ENCODE data around the gene FARP1.
"Not testable (repeated sequence)": the region's sequence is repeated elsewhere in the genome, so short reads cannot be mapped to it uniquely, and the experiment has no call there.

FARP1 gene

DNA sequence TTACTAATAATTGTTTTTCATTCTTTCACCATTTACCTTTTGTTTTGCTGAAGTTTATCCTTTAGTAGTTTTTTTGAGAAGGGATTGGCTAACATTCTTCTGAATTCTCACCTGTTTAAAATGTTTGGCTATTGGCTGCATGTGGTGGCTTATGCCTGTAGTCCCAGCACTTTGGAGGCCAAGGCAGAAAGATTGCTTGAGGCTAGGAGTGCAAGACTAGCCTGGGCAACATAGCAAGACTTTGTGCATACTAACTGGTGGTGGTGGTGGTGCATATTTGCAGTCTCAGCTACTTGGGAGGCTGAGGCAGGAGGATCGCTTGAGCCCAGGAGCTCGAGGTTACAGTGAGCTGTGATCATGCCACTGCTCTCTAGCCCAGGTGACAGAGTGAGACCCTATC is 61.7 kb downstream of the FARP1 start:
- DNase-seq, result no peak

- DNase-seq, result peak; percentile 96
Measured at GRCh38 chr13:98206946-98207345, 64.1 kb downstream of the FARP1 start.

GRCh38 chr13:98207416-98207815 is 64.5 kb downstream of the FARP1 start:
- no peak for DNase-seq

GRCh38 chr13:98208606-98209005 is 65.7 kb downstream of the FARP1 start:
- no peak for DNase-seq

DNA sequence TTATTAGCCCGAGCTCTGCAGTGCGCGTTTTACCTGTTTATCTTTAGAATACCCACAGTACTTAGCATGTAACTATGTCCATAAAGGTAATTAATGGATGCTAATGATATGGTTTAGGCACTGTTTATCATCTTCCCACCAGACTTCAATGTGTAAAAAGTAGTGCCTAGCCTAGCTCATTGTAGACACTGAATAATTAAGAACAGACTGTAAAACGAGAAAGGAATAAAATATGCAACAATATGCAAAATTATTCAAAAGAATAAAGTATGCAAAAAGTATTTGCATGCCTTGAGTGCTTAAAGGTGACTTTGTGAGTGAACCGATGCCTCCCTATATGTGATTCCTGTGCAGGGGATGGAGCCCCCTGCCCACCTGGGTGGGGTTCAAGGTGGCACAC is 69.9 kb downstream of the FARP1 start:
- DNase-seq, result no peak

DNA sequence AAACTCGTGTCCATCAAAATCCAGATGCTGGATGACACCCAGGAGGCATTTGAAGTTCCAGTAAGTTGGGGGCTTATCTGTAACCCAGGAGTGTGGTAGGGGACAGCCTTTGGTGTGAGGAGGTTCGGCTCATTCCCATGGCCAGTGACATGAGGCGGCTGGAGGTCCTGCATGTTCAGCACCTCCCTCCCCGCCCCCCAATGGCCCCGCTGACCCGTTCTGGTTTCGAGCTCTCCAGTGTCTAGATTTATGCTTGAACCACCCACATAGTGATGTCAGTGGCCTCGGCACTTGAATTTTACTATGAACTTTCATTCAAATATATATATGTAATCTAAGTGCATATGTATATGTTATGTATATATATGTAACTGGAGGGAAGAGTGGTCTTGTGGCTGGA is 70.5 kb downstream of the FARP1 start:
- no peak for DNase-seq

DNA sequence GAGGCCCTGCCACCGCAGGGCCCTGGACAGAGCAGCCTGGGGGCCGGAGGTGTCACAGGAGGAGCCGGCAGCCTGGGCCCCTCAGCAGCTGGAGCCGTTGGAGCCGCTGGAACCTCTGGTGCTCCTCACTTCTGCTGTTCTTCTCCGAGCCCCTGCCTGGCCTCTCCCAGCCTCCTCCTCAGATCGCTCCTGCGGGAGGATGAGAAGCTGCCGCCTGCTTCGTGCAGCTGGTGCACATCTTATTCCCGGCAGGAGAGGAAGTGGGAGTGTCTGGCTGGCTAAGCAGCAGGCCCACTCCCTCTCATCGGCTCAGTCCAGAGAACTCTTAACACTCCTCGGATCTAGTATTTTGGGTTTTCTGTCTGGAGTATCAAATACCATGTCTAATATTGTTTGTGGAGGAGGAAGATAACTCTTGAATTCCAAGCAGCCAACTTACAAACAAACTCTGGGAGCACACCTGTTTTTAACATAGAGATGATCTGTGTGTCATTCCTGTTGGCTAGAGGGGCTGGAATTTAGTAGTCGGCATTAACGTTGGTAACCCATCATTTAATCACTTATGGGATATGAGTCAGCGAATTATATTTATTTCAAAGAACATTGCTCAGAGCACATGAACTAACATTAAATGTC is 71.2 kb downstream of the FARP1 start:
- peak; percentile 75 for DNase-seq

DNA sequence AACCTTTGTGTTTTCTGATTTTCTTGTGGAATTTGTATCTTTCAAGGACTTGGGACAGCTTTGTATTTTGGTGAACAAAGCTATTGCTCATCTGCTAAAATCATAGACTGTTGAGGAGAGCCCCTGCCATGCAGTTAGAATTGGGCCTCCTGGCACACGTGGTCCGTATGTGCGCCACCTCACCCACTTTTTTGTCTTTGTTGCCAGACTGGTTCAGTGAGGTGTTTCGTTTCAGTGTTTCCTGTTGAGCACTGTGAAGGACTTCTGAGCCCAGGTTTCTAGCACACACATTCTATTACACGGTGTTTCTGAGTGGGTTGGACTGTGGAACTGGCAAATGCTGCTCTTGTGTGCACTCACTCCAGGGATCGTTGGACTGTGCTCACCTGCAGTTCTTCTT is 71.8 kb downstream of the FARP1 start:
- DNase-seq, result no peak

- no peak for DNase-seq
Measured at GRCh38 chr13:98215508-98215907, 72.6 kb downstream of the FARP1 start.

GRCh38 chr13:98216135-98216565 is 73.3 kb downstream of the FARP1 start:
- peak; percentile 84 for DNase-seq

DNA sequence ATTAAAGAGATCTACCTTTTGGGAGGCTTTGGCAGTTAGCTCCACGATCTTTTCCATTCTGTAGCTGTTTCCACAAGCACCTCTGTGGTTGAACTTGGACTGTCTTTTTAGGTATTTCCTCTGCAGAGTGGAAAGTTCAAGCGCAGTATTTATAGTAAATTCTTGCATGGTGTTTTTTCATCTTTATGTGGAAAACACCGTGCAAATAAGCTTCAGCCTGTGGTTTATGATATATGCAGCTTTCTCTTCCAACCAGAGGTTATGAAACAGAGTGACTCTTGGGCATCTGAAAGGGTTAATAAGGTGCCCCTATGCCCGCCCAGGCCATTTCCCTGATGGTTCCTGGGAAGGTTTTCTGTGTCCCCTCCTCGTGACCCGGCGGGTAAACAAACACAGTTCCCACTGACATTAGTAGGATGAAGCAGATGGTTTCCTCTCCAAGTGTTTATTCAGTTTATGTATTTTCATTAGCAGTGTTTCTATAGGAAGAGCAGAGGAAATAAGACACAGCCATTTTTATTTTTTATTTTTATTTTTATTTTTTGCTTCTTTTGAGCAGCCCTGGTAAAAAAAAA is 73.9 kb downstream of the FARP1 start:
- no peak for DNase-seq

- DNase-seq, result no peak
Measured at GRCh38 chr13:98217597-98217996, 74.7 kb downstream of the FARP1 start.

- DNase-seq, result no peak
Measured at GRCh38 chr13:98219685-98220084, 76.8 kb downstream of the FARP1 start.

GRCh38 chr13:98220271-98220791 is 77.4 kb downstream of the FARP1 start:
- no peak for DNase-seq

- peak; percentile 75 for DNase-seq
Measured at GRCh38 chr13:98221234-98221633, 78.3 kb downstream of the FARP1 start.

DNA sequence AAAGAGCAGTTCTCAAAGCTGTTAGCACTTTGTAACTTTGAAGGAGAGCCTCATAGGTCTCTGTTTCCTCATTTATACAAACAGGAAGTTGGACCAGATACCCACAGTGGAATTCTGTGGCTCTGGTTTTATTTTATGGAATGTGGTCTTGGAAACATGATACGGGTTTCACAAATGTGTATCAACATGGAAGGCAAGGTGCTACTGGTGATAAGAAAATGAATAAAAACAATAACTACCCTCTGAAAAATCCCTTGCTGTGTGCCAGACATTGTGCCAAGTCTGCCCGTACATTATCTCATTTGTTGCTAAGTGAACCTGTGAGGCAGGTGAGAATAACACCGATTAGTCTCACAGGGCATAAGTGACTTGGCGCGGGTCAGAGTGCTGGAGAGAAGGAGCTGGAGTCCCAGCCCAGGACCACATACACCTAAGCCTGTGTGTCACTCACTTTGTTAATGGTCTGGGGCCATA is 79.2 kb downstream of the FARP1 start:
- peak; percentile 60 for DNase-seq

DNA sequence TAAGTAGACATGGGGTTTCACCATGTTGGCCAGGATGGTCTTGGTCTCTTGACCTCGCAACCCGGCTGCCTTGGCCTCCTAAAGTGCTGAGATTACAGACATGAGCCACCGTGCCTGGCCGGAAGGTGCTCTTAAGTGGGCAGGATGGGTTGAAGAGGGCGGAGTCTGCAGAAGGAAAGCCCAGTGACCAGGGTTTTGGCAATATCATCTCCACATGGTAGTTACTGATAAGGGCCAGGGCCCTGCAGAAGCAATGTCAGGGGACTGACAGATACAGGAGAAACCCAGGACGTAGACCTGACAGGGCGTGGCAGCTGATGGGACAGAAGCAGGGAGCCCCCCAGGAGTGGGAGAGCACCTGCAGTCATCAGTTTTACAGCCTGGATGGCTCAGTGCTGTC is 79.9 kb downstream of the FARP1 start:
- no peak for DNase-seq

DNA sequence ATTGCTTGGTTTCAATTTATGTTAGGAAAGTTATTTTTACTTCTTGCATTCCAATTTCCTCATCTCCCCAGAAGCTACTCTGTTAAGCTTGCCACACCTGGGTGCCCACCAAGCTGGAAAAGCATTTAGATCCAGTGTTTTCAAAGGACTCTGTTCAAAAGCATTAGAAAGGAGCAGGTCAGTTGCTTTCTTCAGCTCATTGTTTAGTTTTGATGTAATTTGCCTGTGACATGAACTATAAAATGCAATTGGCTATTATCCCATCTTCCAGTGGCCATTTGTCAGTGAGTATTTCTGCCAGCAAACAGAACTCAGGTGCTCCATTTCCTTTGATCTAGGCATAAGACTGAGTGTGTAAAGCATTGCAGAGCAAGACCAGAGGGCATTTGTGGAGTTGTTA is 80.8 kb downstream of the FARP1 start:
- DNase-seq, result no peak

GRCh38 chr13:98224557-98224956 is 81.7 kb downstream of the FARP1 start:
- no peak for DNase-seq

DNA sequence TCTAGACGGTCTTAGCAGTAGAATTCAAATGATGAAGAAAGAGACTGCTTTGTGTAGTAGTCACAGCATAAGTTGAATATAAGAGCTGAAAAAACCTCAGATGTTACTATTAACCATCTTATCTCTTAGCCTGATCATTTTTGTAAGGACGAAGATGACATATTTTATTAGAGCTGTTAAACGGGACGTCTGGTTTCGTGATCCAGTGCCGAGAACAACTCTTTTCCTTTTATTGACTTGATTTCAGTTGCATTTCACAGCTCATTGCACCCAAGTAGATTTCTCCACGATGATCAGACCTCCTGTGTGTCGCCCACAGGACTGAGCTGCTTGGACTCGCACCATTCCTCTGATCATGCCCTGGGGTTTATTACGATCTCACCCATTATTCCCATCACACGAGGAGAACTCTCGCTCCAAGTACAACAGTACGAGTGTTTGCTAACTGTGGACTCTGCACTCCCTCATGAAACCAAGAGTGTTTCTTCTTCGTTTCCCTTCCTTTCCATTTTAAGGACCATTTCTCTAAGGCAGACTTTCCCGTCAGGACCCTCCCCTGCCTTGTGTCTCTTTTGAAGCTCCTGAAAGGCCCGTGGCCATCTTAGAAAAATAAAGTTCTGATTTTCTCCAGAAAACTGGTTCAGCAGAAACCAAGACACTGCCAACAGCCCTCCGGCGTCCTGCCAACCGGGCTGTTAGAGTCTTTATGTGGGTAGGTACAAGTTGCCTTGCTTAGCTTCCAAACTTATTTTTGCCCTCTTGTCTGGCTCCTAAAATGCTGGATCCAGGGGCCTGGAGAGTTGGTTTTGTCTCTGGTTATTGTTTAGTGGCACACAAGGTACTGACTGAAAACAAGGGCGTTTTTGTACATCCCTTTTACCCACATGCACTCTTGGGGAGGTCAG is 82.4 kb downstream of the FARP1 start:
- DNase-seq, result no peak

- DNase-seq, result no peak
Measured at GRCh38 chr13:98226496-98226895, 83.6 kb downstream of the FARP1 start.

- DNase-seq, result peak; percentile 65
Measured at GRCh38 chr13:98228661-98229341, 85.9 kb downstream of the FARP1 start.

GRCh38 chr13:98230762-98231161 is 87.9 kb downstream of the FARP1 start:
- DNase-seq, result not testable (repeated sequence)

All from fibroblast of skin of abdomen (primary cell).